PFSK-1 (cell line): Measurements from ENCODE around the gene GTPBP4.

Experiments used
- FOXP2 ChIP-seq: optimal IDR thresholded peaks from 2 replicates; pipeline ENCODE3; 2011; ENCODE audit warnings: borderline replicate concordance, control low read depth, inconsistent platforms; ENCODE audit not compliant: insufficient read depth; ENCODE audit errors: extremely low read length, extremely low read depth
- POLR2AphosphoS5 ChIP-seq: IDR thresholded peaks from 2 replicates; pipeline ENCODE4 v1.6.1; 2012; ENCODE audit warnings: low read depth, mild to moderate bottlenecking, control low read depth, low read length, moderate library complexity
- SIN3A ChIP-seq: IDR thresholded peaks from 2 replicates; pipeline ENCODE4 v1.6.1; 2012; ENCODE audit warnings: mild to moderate bottlenecking, low read length, moderate library complexity, borderline replicate concordance; ENCODE audit not compliant: insufficient read depth
- TAF1 ChIP-seq: IDR thresholded peaks from 2 replicates; pipeline ENCODE4 v1.6.1; 2012; ENCODE audit warnings: low read length, control low read depth, borderline replicate concordance; ENCODE audit not compliant: insufficient read depth
- TF ChIP-seq, protein P1 (sequence below), 2 experiments: IDR thresholded peaks; 2 replicates each; pipeline versions ENCODE4 v1.6.1 to v1.8.0; 2011 to 2012; ENCODE audit warnings: low read depth in 2 of 2, low read length in 2 of 2, control low read depth in 1 of 2, inconsistent platforms in 1 of 2, mild to moderate bottlenecking in 1 of 2, moderate library complexity in 1 of 2; ENCODE audit not compliant: insufficient read depth in 1 of 2

Gene GTPBP4

DNA sequence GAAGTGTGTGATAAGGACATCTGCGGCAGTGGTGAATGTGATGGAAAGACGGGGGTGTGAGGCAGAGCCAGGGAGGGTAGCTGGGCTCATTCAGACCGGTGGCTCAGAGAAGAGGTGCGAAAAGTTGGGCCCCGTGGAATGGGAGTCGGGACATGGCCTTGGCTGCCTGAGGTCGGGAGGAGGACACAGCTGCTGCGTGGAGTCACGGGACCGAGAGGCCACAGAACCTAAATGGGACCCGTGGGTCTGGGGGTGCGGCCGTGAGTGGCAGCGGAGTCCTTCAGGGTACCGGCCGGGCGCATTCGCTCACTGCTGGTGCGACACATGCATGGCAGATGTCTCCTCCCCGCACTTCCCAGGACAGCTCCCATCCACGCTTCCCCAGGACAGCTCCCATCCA is 33.8 kb upstream of the GTPBP4 start:
- TF ChIP-seq FOXP2 (no peak), POLR2AphosphoS5 (no peak), TAF1 (no peak), SIN3A (no peak)
- TF ChIP-seq, protein P1, sequence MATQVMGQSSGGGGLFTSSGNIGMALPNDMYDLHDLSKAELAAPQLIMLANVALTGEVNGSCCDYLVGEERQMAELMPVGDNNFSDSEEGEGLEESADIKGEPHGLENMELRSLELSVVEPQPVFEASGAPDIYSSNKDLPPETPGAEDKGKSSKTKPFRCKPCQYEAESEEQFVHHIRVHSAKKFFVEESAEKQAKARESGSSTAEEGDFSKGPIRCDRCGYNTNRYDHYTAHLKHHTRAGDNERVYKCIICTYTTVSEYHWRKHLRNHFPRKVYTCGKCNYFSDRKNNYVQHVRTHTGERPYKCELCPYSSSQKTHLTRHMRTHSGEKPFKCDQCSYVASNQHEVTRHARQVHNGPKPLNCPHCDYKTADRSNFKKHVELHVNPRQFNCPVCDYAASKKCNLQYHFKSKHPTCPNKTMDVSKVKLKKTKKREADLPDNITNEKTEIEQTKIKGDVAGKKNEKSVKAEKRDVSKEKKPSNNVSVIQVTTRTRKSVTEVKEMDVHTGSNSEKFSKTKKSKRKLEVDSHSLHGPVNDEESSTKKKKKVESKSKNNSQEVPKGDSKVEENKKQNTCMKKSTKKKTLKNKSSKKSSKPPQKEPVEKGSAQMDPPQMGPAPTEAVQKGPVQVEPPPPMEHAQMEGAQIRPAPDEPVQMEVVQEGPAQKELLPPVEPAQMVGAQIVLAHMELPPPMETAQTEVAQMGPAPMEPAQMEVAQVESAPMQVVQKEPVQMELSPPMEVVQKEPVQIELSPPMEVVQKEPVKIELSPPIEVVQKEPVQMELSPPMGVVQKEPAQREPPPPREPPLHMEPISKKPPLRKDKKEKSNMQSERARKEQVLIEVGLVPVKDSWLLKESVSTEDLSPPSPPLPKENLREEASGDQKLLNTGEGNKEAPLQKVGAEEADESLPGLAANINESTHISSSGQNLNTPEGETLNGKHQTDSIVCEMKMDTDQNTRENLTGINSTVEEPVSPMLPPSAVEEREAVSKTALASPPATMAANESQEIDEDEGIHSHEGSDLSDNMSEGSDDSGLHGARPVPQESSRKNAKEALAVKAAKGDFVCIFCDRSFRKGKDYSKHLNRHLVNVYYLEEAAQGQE (IDR thresholded peaks at IDR 0.05; ENCODE audit: insufficient read depth in 1 of 2, low read depth in 2 of 2, low read length in 2 of 2): no peak

DNA sequence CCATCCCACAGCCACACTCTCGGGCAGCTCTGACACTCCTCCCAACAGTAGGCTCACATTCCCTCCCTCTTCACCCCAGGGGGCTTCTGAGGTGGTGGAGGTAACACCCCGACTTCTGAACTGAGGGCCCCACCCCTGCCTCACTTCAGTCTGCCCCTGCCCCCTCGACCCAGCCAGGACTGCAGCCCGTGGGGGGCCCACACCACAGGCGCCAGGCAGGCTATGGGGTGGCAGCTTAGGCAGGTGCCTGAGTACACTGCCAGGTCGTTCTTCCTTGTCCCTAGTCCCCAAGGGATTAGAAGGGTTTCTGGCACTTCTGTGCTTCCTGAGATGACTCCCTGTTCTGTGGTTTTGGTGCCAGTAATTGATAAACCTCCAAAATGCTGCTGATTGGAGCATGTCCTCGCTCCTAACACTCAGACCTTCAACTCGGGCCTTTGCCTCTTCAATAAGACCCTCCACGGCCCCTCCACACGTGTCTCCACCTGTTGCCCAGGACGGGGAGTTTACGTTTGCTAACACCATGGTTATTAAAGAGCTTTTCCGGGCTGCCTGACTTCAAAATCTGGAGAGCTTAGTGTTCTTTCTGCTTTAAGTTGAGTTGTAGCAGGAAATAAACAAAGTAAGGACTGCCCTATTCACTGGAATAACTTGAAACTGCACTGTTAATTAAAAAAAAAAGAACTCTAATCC is 33.0 kb upstream of the GTPBP4 start:
- TF ChIP-seq FOXP2 (no peak), TAF1 (no peak), SIN3A (no peak), POLR2AphosphoS5 (no peak)
- TF ChIP-seq, protein P1 (IDR thresholded peaks at IDR 0.05; ENCODE audit: insufficient read depth in 1 of 2, low read depth in 2 of 2, low read length in 2 of 2): no peak

DNA sequence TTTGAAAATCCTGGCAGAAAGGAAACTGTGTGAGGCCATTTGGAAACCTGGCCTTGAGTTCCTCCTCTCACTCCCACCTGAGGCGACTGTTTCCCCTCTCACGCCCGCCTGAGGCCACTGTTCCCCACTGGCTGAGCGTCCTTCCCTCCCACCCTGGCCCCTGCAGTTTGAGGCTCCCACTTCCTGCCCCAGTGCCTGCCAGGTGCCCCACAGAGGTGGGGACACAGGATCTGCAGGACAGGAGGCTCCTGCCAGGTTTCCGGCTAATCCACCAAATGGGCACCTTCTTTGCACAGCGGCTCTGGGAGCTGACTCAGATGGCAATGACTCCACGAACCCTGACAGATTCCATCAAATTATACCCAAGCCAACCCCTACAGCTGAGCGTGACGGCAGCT is 32.4 kb upstream of the GTPBP4 start:
- no peak for TF ChIP-seq FOXP2
- TF ChIP-seq, protein P1 (IDR thresholded peaks at IDR 0.05; ENCODE audit: insufficient read depth in 1 of 2, low read depth in 2 of 2, low read length in 2 of 2): no peak
- no peak for TF ChIP-seq TAF1
- TF ChIP-seq POLR2AphosphoS5: no peak
- no peak for TF ChIP-seq SIN3A

DNA sequence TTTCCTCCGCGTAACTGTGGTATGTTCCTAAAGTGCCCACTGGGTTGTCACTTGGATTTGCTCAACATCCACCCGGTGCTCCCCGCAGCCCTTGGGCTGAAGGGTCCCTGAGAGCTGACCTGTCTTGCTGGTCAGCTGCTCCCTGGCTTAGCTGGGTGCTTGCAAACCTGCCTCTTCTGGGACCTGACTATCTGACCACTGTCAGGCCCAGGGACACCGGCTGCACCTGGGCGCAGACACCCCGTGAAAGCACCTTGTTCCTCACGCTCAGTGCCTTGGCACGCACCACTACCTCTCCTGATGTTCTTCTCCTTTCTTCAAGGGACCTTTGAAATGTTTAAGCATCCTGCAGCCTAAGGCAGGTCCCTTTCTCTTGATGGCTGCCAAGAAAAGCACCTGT is 30.1 kb upstream of the GTPBP4 start:
- TF ChIP-seq POLR2AphosphoS5: no peak

DNA sequence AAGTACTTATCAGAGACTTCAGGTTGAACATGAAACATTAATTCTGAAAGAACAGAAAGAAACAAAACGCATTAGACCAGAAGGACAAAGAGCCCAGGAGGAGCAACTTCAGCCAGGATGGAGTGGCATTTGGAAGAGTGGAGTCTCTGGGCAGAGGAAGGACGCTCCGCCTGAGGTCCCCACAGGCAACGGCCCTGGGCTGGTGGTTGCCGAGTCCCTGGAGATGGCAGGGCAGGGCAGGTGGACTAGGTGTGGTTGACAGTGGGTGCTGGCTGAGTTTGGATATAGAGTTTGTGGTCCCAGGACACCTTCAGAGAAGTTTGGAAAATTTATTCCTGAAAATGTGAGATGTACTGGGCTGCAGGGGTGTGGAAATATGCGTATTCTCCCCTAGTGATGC is 29.4 kb upstream of the GTPBP4 start:
- TF ChIP-seq, protein P1 (IDR thresholded peaks at IDR 0.05; ENCODE audit: insufficient read depth in 1 of 2, low read depth in 2 of 2, low read length in 2 of 2): no peak
- TF ChIP-seq TAF1 (no peak), POLR2AphosphoS5 (no peak), SIN3A (no peak), FOXP2 (no peak)
